Fibroblast of the aortic adventitia (primary cell): ENCODE results near the gene SBF2. TPM values are rescaled to one million over a fixed set of nuclear protein-coding genes. Genes with fewer than 3 reads are reported as not detected.
"Not testable (repeated sequence)": the region's sequence is repeated elsewhere in the genome, so short reads cannot be mapped to it uniquely, and the experiment has no call there.

ENCODE experiments used
- DNase-seq: peaks from one replicate; pipeline ENCODE4 v3.0.0-alpha.2; 2010; ENCODE audit warnings: low read depth
- H3K4me3 ChIP-seq: 2 replicates; pipeline ENCODE4 v1.5.1; 2011; ENCODE audit warnings: low read depth, mild to moderate bottlenecking, control low read depth, low read length, moderate library complexity
- CTCF ChIP-seq: IDR thresholded peaks from 2 replicates; pipeline ENCODE4 v1.5.1; 2011; ENCODE audit warnings: mild to moderate bottlenecking, low read length, control low read depth, inconsistent platforms; ENCODE audit not compliant: insufficient read depth
- total RNA-seq: library from RNA; depleted of rRNA; stranded (reverse); fragments of >200 nt; gene quantifications from 2 replicates; pipeline ENCODE4 v1.2.3, GENCODE V29; 2012; ENCODE audit warnings: low replicate concordance

Gene SBF2
- total RNA-seq, 1 donor: 65.3 TPM

GRCh38 chr11:10150800-10151199 is 143.2 kb downstream of the SBF2 start:
- H3K4me3 ChIP-seq: no peak overlapping the region
- no peak for DNase-seq
- no peak for TF ChIP-seq CTCF

- no peak overlapping the region for H3K4me3 ChIP-seq
- TF ChIP-seq CTCF: no peak
- no peak for DNase-seq
Observed at GRCh38 chr11:10149553-10149952, 144.5 kb downstream of the SBF2 start.

- no peak for DNase-seq
- TF ChIP-seq CTCF: no peak
- no peak overlapping the region for H3K4me3 ChIP-seq
Observed at GRCh38 chr11:10147195-10147594, 146.8 kb downstream of the SBF2 start.

GRCh38 chr11:10144954-10145353 is 149.1 kb downstream of the SBF2 start:
- no peak overlapping the region for H3K4me3 ChIP-seq
- no peak for TF ChIP-seq CTCF
- DNase-seq: no peak

GRCh38 chr11:10139656-10140055 is 154.4 kb downstream of the SBF2 start:
- no peak for TF ChIP-seq CTCF
- no peak overlapping the region for H3K4me3 ChIP-seq
- peak; percentile 85 for DNase-seq

- no peak for DNase-seq
- no peak for TF ChIP-seq CTCF
- no peak overlapping the region for H3K4me3 ChIP-seq
Observed at GRCh38 chr11:10139143-10139542, 154.9 kb downstream of the SBF2 start.

- DNase-seq: no peak
- H3K4me3 ChIP-seq: no peak overlapping the region
- TF ChIP-seq CTCF: no peak
Observed at GRCh38 chr11:10134975-10135481, 159.0 kb downstream of the SBF2 start.

- DNase-seq, H3K4me3 ChIP-seq: not testable (repeated sequence)
Observed at GRCh38 chr11:10134226-10134625, 159.8 kb downstream of the SBF2 start.

GRCh38 chr11:10133251-10133650 is 160.8 kb downstream of the SBF2 start:
- DNase-seq, H3K4me3 ChIP-seq: not testable (repeated sequence)
